Measurements from ENCODE around the gene KIAA0825.

Gene KIAA0825

DNA sequence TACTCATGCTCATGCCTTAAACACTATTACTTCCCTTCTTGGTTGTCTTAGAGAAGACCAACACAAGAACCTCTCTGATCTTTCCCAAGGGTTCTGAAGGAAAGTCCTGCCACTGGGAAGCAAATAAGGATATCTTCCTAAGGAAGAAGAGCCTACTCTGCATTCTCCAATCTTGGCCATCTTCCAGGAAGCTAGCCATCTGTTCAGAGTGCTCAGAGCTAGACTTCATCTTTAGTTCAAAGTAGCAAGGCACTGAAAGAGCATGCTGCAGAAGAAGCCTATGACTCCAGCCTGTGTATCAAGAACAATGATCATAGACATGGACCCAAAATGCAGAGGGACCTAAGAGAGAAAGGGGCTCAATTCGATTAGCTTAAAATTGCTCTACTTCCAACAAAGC is 114.7 kb downstream of the KIAA0825 start:
- DNase-seq (ENCODE audit: low spot score), result no peak

DNA sequence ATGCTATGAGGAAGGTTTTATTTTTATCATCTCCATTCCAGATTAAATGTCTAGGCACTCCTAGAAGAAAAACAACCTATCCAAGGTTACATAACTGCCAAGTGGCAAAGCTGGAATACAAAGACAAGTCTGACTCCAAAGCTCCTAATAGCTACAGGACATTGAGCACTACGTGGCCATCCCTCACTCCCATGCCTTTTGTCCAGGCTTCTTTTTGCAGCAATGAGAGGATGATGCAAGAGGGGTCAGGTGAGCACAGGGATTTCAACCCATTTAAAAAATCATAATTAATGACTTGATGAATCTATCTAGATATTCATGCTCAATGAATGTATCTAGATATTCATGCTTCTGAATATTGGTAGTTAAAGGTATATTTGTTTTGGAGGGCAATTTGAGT is 117.0 kb downstream of the KIAA0825 start:
- no peak for DNase-seq (ENCODE audit: low spot score)

DNA sequence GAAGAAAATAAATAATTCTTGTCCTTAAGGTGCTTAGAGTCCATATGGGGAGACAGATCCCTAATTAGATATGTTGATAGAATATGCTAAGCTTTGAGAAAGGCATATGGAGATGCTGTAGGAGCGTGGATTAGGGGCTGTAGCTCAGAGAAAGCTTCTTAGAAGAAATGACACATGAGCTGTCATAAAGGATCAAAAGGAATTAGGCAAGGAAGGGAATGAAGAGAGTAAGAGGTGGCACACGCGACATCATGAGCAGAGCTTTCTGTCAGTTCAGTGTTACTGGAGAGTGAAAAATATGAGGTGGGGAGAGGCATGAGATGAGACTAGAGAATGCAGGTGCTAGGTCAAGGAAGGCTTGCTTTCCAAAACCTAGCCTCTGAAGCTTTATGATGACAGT is 118.6 kb downstream of the KIAA0825 start:
- DNase-seq (ENCODE audit: low spot score), result no peak

DNA sequence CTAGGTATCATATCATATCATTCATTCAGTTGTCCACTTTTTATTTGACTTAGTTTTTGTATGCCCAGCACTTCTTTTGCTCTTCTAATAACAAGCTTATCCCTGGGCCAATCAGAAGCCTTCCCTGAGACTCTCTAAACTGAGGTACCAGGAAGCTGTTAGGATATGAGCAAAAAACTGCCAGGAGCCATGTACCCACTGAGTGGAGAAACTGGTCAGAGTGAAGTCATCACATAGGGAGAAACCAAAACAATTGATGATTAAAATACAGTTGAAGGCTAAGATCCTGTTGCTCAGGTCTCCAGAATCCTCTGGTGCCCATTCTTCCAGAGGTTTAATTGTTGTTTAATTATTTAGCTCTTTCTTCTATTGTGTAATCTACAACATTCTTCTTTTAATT is 120.2 kb downstream of the KIAA0825 start:
- no peak for DNase-seq (ENCODE audit: low spot score)

DNA sequence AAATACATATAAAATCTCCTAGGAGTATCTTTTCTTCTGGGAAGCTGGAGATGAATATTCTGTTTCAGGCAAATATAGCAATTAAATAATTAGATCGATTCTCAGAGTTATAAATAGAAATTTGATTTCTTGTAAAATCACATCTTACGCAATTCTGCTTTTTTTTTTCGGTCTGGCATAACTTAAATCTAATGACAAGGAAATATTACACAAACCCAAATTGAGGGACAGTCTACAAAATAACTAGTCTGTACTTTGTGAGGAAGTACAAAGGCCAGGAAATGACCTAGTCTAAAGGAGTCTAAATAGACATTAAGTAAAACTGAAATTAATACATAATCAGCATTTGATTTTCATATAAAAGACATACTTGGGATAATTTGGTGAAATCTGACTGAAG is 133.3 kb downstream of the KIAA0825 start:
- DNase-seq (ENCODE audit: low spot score), result no peak

DNA sequence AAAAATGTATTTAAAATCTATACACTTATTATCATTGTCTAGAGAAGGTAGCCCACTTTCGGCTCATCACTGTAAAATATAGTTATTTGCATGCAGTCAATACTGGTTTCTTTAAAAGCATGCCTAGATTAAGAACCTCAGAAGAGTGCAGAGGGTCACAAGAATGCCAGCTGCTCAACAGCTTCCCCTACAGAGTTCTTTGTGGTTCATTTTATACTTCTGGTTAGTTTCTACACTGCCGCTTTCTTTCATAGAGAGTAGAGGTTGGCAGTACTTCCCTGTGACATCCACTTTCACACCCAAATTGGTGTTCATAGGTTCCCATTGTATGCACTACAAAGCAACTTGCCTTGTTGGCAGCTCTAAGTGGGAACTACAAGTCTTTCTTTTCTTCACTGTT is 137.3 kb downstream of the KIAA0825 start:
- no peak for DNase-seq (ENCODE audit: low spot score)

DNA sequence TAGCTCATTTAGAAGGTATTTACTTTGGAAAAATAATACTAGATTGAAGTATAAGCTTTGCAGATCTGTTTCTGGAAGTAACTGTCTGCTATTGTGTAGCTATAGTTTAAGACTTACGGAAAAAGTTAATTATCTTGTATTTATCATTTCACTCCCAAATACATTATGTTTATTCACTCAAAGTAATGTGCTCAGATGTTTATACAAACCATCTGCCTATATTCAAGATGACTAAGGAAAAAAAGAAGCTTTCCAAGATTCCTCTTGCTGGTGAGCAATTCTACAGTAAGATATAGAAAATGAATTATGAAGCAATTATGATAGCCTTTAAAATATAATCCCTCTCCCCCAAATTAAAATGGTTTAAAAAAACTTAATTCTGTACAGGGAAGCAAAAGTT is 137.9 kb downstream of the KIAA0825 start:
- no peak for DNase-seq (ENCODE audit: low spot score)

DNA sequence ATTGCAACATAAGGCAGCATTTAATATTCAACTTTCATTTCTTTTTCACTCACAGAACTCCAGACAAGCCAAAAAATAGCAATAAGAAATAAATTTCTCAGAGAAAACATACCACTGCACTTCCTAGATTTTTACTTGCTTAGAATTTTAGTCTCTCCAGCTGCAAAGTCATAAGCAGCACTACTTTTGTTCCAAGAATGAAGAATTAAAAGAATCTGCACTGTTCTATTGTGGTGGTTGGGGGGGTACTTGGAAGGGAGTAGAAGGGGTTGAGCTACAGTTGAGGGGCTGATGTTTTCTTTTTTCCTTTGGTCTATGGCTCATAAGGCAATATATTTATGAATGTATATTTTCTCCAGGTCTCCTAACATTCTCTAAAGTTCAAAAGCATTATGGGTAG is 144.5 kb downstream of the KIAA0825 start:
- DNase-seq (ENCODE audit: low spot score), result no peak

DNA sequence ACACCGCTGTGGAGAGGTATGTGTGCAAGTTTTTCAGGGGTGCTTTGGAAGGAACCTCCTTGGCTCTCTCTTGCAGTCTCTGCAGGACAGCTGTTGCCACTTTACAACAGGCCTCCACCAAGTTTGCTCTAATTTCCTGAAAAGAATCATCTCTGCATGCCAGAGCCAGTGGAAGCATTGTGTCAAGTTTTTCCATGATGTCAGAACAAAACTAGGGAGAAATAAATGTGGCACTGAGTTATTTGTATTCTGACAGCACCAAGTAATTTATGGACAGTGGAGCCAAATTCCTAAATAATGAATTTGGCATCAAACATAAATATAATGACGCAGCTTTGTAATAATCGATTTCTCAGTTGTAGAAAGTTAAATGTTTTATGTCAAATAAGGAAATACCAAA is 146.9 kb downstream of the KIAA0825 start:
- peak; percentile 16 for DNase-seq (ENCODE audit: low spot score)

DNA sequence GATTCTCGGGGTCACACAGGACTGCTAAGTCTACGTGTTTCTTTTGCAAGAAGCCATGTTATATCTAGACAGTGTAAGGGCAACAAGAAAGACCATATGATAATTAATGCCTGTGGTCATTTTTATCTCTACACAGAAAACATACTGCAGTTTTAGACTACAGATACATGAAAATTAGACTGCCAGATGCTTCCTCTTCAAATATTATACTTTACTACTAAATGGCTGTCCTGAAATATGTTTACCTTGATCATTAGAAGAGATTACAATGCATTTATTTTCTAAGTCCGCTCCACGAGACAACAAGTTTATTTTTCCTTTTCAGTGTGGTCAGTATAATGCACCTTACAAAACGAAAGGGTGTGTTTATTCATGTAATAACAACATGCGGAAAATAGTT is 147.6 kb downstream of the KIAA0825 start:
- DNase-seq (ENCODE audit: low spot score), result no peak

DNA sequence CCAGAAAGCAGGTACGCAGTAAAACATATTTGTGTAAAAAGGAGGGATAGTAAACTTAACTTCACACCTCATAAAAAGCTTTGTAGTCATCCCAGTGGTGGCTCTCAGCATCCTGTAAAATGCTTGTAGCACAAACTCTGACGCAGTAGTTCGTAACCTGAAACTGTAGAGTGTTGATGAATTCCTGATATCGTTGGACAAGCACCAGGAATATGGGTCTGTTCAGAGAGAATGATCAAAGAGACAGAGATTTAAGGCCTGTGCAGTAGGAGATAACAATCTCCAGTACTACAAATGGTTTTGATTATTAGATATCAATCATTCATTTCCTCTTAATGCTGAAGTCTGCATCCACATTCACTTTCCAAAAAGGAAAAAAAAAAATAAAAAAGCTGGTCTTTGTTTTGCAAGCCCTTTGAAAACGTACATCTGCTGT is 148.5 kb downstream of the KIAA0825 start:
- peak; percentile 19 for DNase-seq (ENCODE audit: low spot score)

DNA sequence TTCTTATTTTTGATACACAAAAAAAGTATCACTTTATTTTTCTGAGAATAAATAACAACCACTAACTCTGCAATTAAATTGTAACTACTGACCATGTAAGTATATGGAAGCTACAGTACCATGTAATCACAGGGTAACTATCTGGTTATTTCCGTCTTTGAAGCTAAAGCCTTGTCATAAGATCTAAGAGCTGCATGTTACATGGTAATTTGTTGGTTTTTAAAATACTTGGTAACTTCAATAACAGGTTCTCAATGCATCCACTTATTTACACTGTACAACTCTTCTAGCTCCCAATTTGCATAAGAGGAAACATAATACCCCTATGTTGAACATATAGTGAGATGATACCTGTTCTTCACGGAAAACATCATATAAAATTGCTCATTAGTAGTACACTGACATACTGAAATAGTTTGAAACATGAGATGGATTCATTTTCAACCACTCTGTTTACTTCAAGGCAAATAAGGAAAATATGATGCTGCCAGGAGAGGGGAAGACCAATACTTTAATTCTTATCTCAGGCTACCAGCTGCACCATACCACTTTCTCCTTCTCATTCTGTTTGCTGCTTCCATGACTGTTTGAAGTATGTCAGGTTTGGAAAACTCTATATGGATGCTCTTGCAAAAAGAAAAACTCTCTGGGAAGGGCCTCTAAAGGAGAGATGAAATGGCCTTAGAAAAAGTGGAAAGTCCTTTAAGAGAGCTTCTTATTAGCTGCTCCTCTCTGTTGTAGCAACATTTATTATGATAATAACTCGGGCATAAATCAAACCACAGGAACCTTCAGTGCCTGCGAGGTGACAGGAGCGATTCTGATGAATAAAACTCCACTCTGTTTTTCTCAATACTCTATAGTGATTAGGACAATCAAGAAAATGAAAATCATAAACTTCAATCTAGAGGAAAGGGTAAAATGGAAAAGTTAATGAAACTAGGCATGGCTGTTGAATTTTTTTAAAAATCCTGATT is 150.2 kb downstream of the KIAA0825 start:
- no peak for DNase-seq (ENCODE audit: low spot score)

DNA sequence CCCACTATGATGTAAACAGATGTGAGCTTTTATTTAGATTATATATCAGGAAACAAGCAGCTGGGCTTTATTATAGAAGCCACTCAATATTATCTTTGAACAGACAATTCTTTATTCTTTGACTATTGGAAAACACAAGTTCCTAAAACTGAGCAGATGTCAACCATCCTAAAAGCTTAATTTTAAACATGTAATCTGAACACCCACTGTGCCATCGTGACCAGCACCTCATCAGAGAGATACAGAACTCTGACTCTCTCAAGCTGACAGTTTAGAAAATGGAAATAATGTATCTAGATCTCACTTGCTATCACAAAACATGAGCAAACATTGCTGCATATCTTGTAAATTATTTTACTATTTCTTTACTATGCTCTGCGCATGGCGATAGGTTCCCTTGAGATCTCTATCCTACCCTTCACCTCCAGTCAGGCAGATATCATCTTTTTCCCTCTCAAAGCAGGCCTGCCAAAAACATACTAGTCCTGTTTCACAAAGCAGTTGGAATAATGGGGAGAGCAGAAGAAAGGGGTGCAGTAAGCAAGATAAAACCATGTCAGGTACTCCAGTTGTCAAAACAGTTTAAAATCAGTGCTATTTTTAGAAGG is 151.0 kb downstream of the KIAA0825 start:
- no peak for DNase-seq (ENCODE audit: low spot score)

DNA sequence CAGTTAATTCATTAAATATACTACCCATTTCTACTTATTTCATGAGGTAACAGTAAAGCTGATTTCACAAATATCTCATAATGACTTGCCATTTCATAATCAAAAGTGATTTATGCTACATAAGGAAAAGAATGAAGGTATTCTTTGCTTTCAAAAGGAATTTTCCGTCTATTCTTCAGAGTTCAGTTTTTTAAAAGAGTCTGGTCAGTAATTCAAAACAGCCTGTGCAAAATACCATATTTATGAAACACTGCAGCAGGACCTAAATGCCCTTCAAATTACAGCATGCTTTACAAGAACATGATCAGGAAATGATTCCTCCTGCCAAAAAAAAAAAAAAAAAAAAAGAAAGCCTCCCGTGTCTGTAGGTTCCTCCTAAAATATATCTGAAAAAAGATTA is 154.7 kb downstream of the KIAA0825 start:
- peak; percentile 56 for DNase-seq (ENCODE audit: low spot score)

DNA sequence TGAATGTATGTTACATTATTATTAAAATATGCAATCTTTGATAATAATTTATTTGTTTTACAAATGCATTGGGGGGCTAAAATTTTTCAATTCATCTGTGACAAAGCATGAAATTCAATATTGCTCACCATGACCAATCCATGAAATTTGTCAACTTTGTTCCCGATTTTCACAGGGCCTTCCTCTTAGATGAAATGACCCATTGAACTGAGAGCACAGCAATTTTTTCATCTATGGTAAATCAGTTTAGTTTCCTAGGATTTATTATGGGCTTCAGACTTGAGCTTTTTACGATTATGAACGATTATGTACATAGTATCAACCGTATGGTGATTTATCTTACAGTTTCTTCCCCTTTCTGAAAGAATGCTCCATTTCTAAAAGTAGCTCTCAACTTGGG is 157.3 kb downstream of the KIAA0825 start:
- no peak for DNase-seq (ENCODE audit: low spot score)

DNA sequence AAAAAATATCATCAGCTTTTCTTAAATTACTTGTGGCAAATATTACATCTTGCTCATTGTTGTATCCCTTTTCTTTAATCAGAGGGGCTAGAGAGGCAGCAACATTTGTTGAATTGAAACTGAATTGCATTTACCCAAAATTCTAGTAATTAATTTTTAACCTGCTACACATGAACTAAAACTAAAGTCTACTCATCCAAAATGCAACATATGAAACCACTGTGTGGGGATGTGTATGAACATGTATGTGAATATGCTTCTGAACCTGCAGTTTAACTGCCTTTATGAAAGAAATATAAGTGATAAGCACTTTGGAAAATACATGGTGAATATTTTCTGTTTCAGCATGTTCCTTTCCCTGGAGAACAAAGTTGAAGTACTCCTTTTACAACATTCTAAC is 158.5 kb downstream of the KIAA0825 start:
- DNase-seq (ENCODE audit: low spot score), result no peak

DNA sequence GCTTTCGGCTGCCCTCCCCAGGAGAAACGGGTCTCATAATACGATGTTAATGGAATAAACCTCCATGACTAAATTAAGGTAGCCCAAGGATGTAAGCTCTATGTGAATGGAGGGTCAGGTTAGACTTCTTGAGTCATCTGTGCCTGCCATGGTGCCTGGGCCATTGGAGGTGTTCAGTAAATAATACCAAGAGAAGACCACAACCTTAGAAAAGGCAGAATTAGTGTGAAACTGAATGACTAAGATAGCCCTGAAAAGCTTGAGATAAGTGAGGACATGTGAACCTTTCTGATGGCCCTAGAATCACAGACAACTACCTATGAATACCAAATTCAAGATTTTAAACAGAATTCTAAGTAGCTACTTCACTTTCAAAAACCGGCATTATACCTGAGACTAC is 160.6 kb downstream of the KIAA0825 start:
- DNase-seq (ENCODE audit: low spot score), result no peak

DNA sequence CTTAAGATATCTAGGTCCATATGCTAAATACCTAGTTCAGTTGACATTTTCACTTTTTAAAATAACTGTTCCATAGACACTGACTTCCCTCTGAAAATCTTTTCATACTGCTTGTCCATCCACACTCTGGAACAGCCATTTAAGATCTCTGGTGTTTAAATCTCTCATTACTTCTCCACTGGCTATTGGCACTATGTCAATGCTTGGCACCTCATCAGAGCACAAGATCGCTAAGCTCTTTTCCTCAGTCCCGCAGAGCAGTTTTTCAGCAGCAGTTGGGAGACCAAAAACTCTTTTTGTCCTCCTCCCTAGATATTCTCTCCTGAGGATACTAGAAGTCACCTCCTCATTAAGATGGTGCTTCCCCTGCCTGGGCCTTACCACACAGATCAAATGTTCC is 172.7 kb downstream of the KIAA0825 start:
- DNase-seq (ENCODE audit: low spot score), result no peak

DNA sequence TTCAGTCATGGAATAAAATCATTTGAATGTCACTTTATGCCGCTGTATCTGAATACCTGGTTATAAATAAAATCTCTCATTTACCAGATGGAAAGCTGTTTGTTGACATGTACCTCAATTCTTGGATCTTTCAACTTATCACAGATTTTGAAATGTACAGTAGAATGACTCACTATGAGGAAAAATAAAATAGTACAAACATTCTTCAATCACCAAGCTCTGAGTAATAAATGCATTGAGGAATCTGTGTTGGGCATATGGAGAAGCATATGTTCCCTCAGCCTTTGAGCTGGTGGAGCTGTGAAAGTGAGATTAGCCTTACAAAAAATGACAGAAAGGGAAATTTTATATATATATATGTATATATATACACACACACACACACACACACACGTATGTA is 175.4 kb downstream of the KIAA0825 start:
- DNase-seq (ENCODE audit: low spot score), result no peak

DNA sequence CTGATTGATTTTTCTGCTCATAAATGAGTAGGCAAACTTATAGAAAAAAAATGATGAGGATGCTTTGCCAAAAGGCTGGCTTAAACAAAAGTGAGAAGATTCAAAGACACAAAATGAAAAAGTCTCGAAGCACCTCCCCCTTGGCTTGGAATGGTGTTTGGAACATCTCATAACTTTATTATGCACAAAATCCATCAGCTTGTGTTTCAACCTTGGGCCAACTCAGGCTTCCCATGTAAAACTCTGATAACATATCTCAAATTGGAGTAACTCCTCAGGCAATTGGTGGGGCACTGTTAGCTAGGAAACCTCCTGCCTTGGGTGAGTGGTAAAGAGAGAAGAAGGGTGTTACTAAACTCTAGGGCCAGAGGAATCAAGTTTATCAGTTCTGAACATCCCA is 176.3 kb downstream of the KIAA0825 start:
- no peak for DNase-seq (ENCODE audit: low spot score)

DNA sequence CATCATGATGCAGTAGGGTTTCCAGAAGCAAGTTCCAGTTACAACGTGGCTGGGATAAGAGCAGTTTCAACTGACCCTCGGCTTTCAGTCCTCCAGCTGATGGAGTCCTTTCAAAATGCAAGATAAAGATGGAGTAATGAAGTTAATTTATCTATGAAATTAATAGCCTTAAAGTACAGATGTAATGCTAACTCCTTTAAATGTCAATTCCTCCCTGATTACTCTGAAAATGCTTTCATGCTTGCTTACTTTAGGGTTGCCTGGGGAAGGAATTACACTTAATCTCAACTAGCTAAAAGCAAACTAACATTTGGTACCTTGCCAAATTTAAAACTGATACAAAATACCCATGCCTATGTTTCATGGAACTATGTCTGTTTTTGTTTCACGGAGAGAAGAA is 178.4 kb downstream of the KIAA0825 start:
- no peak for DNase-seq (ENCODE audit: low spot score)

DNA sequence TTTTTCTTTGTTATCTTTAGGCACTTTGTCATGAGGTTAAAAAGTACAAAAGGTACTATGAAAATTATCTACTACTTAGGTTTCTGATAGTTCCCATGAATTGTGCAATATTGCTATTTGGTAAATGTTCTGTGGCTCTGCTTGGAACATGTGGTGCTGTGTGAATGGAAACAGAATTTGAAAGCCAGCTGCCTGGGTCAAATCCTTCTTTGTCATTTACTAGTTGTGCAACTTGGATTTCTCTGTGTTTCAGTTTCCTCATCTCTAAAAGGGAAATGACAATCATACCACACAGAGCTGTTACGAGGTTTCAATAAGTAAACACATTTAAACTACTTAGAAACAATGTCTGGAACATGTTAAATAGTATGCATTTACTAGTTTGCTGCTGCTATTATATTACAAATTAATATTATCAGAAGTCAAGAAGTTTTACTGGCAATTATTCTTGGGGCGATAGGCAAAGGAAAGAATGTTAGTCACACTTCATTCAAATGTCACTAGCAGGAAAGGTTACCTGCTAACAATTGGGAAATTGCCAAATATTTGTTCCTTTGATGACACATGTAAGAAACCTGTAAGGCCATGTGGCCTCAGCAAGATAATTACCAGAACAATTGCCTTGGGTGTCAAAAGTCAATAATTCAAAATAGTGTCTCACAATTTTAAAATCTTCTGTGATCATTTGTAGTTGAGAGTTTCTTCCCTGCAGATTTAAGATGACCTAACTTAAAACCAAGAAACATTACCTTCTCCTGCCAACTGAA is 184.8 kb downstream of the KIAA0825 start:
- peak; percentile 51 for DNase-seq (ENCODE audit: low spot score)

DNA sequence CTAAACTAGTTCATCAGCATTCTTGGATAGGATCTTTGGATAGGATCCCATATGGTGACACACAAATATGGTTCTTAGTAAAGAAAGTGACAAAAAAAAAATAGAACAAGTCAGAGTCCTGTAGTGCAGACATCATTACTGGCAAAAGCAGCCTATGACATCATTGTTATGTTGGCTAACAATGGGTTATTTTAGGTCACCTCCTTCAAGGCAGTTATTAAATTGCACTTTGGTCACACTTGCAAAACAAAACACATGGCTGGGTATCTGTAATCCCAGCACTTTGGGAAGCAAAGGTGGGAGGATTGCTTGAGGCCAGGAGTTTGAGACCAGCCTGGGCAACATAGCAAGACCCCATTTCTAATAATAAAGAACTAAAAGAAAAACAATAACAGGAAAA is 185.9 kb downstream of the KIAA0825 start:
- peak; percentile 34 for DNase-seq (ENCODE audit: low spot score)
